Activated T-cell treated with anti-CD3 and anti-CD28 coated beads for 4 hours (primary cell): ENCODE data around the gene CLCN6.

Experiments used
- DNase-seq: peaks from one replicate; pipeline ENCODE4 v3.0.0-alpha.2; 2020

The CLCN6 gene

GRCh38 chr1:11831945-11832725, 26.1 kb downstream of the CLCN6 start:
- no peak for DNase-seq

- no peak for DNase-seq
Measured at GRCh38 chr1:11833497-11833896, 27.5 kb downstream of the CLCN6 start.

- no peak for DNase-seq
Measured at GRCh38 chr1:11833900-11834299, 27.9 kb downstream of the CLCN6 start.

GRCh38 chr1:11835441-11836225, 29.6 kb downstream of the CLCN6 start:
- DNase-seq, result no peak

- no peak for DNase-seq
Measured at GRCh38 chr1:11836955-11837766, 31.2 kb downstream of the CLCN6 start.

- DNase-seq, result no peak
Measured at GRCh38 chr1:11837767-11838348, 31.9 kb downstream of the CLCN6 start.

- DNase-seq, result peak; percentile 73
Measured at GRCh38 chr1:11838349-11839272, 32.6 kb downstream of the CLCN6 start.

- no peak for DNase-seq
Measured at GRCh38 chr1:11839727-11840705, 34.0 kb downstream of the CLCN6 start.

- no peak for DNase-seq
Measured at GRCh38 chr1:11841245-11842153, 35.5 kb downstream of the CLCN6 start.

GRCh38 chr1:11842154-11843041, 36.4 kb downstream of the CLCN6 start:
- DNase-seq, result no peak

- DNase-seq, result no peak
Measured at GRCh38 chr1:11845641-11846335, 39.8 kb downstream of the CLCN6 start.

GRCh38 chr1:11847667-11848372, 41.8 kb downstream of the CLCN6 start, which contains the start of gene NPPA:
Gene NPPA (minus strand): TSS chr1:11847783. CDS start chr1:11847684, 99 bp downstream.
- DNase-seq, result no peak

GRCh38 chr1:11848373-11848700, 42.3 kb downstream of the CLCN6 start:
- no peak for DNase-seq

GRCh38 chr1:11850156-11850555, 44.2 kb downstream of the CLCN6 start:
- DNase-seq, result no peak

- DNase-seq, result no peak
Measured at GRCh38 chr1:11851180-11851579, 45.2 kb downstream of the CLCN6 start.

GRCh38 chr1:11854519-11854918, 48.5 kb downstream of the CLCN6 start:
- no peak for DNase-seq

GRCh38 chr1:11855430-11855829, 49.4 kb downstream of the CLCN6 start:
- no peak for DNase-seq
